PFSK-1 (cell line): Measurements from ENCODE around the gene ZNF672.

Experiments
- FOXP2 ChIP-seq: optimal IDR thresholded peaks from 2 replicates; pipeline ENCODE3; 2011; ENCODE audit warnings: borderline replicate concordance, control low read depth, inconsistent platforms; ENCODE audit not compliant: insufficient read depth; ENCODE audit errors: extremely low read length, extremely low read depth
- POLR2AphosphoS5 ChIP-seq: IDR thresholded peaks from 2 replicates; pipeline ENCODE4 v1.6.1; 2012; ENCODE audit warnings: low read depth, mild to moderate bottlenecking, control low read depth, low read length, moderate library complexity
- REST ChIP-seq, 2 experiments: IDR thresholded peaks; 2 replicates each; pipeline versions ENCODE4 v1.6.1 to v1.8.0; 2011 to 2012; ENCODE audit warnings: low read depth in 2 of 2, low read length in 2 of 2, control low read depth in 1 of 2, inconsistent platforms in 1 of 2, mild to moderate bottlenecking in 1 of 2, moderate library complexity in 1 of 2; ENCODE audit not compliant: insufficient read depth in 1 of 2
- SIN3A ChIP-seq: IDR thresholded peaks from 2 replicates; pipeline ENCODE4 v1.6.1; 2012; ENCODE audit warnings: mild to moderate bottlenecking, low read length, moderate library complexity, borderline replicate concordance; ENCODE audit not compliant: insufficient read depth
- TAF1 ChIP-seq: IDR thresholded peaks from 2 replicates; pipeline ENCODE4 v1.6.1; 2012; ENCODE audit warnings: low read length, control low read depth, borderline replicate concordance; ENCODE audit not compliant: insufficient read depth

GRCh38 chr1:248857749-248858095 is 19.7 kb downstream of the ZNF672 start:
- no peak for TF ChIP-seq REST (IDR thresholded peaks at IDR 0.05; ENCODE audit: insufficient read depth in 1 of 2, low read depth in 2 of 2, low read length in 2 of 2)
- TF ChIP-seq POLR2AphosphoS5 = no peak
- TF ChIP-seq TAF1 = no peak
- no peak for TF ChIP-seq SIN3A
- TF ChIP-seq FOXP2 = no peak
